Endothelial cell of umbilical vein (primary cell): Measurements from ENCODE around the gene ZNF74. TPM values are rescaled to one million over a fixed set of nuclear protein-coding genes. Genes with fewer than 3 reads are reported as not detected.

Experiments
- BruUV-seq: library from RNA; stranded (reverse); fragments of 400-500 nt; replicated peaks from 2 replicates; lab custom pipeline; 2021; lab: Mats Ljungman, UMichigan
- CTCF ChIA-PET: fragments of 300-600, 350-600 bp; sonication (Branson Sonifier 250); formaldehyde crosslinking; loops from one replicate; lab custom pipeline; 2021; ENCODE audit warnings: antibody characterized with exemption, inconsistent platforms; lab: Charles Lee
- POLR2A ChIA-PET: fragments of 300-600, 350-600 bp; sonication (Branson Sonifier 250); formaldehyde crosslinking; loops from one replicate; lab custom pipeline; 2021; ENCODE audit warnings: antibody characterized with exemption, inconsistent platforms; lab: Charles Lee
- DNase-seq: peaks from one replicate; pipeline ENCODE4 v3.0.0-alpha.2; 2011; ENCODE audit warnings: low read depth, low spot score
- FAIRE-seq: peaks from 2 replicates; lab custom pipeline; 2011; peaks lifted over from hg19 to GRCh38; lab: Jason Lieb, UNC
- H2AFZ ChIP-seq: 2 replicates; pipeline ENCODE4 v1.6.0; 2012; ENCODE audit warnings: low read depth, low read length, control low read depth, inconsistent platforms
- H3K27ac ChIP-seq: 2 replicates; pipeline ENCODE4 v1.5.1; 2011; ENCODE audit warnings: low read depth, mild to moderate bottlenecking, control low read depth, low read length, moderate library complexity; ENCODE audit not compliant: insufficient read depth
- H3K27me3 ChIP-seq, 2 experiments: 2 replicates each; pipeline versions ENCODE4 v1.6.0 to v1.6.1; 2011; ENCODE audit warnings: low read length in 2 of 2, mixed read lengths in 1 of 2; ENCODE audit not compliant: control insufficient read depth in 2 of 2, insufficient read depth in 2 of 2
- H3K36me3 ChIP-seq, 2 experiments: 2 replicates in 1 of 2; 3 replicates in 1 of 2; pipeline ENCODE4 v1.5.1; 2011; ENCODE audit warnings: low read length in 2 of 2, mild to moderate bottlenecking in 1 of 2, moderate library complexity in 1 of 2; ENCODE audit not compliant: control insufficient read depth in 2 of 2, insufficient read depth in 2 of 2; ENCODE audit errors: extremely low read depth in 1 of 2
- H3K4me1 ChIP-seq: 3 replicates; pipeline ENCODE4 v1.5.1; 2011; ENCODE audit warnings: mild to moderate bottlenecking, low read length; ENCODE audit not compliant: control insufficient read depth, insufficient read depth; ENCODE audit errors: extremely low read depth
- H3K4me2 ChIP-seq: 2 replicates; pipeline ENCODE4 v1.6.1; 2011; ENCODE audit warnings: low read length, control low read depth, mixed read lengths; ENCODE audit not compliant: insufficient read depth
- H3K4me3 ChIP-seq, 3 experiments: fragments of 200-600 bp in 1 of 3; sonication (generic), shearing (Covaris generic) in 1 of 3; replicated peaks in 1 of 3; 2 replicates each; pipeline ENCODE4 v1.5.1; 2011 to 2016; ENCODE audit warnings: control low read depth in 3 of 3, low read length in 3 of 3, mild to moderate bottlenecking in 2 of 3, inconsistent platforms in 1 of 3, low read depth in 1 of 3, moderate library complexity in 1 of 3; ENCODE audit not compliant: insufficient read depth in 1 of 3
- H3K79me2 ChIP-seq: 2 replicates; pipeline ENCODE4 v1.6.0; 2012; ENCODE audit warnings: low read length, inconsistent platforms; ENCODE audit not compliant: control insufficient read depth, insufficient read depth
- H3K9ac ChIP-seq: replicated peaks from 2 replicates; pipeline ENCODE3; 2011; ENCODE audit warnings: low read length, control low read depth; ENCODE audit not compliant: insufficient read depth; ENCODE audit errors: extremely low read depth
- H3K9me1 ChIP-seq: replicated peaks from 3 replicates; pipeline ENCODE4 v1.6.0; 2011; ENCODE audit warnings: mild to moderate bottlenecking, low read length; ENCODE audit not compliant: control insufficient read depth, insufficient read depth; ENCODE audit errors: extremely low read depth
- H3K9me3 ChIP-seq: replicated peaks from 2 replicates; pipeline ENCODE4 v1.5.1; 2012; ENCODE audit warnings: low read length, inconsistent platforms; ENCODE audit not compliant: control insufficient read depth, insufficient read depth
- H4K20me1 ChIP-seq: replicated peaks from 2 replicates; pipeline ENCODE3; 2011; ENCODE audit warnings: mild to moderate bottlenecking, low read length; ENCODE audit not compliant: control insufficient read depth, insufficient read depth; ENCODE audit errors: extremely low read depth
- EZH2 ChIP-seq: IDR thresholded peaks from 2 replicates; pipeline ENCODE4 v1.6.1; 2012; ENCODE audit warnings: borderline replicate concordance, low read depth, mild to moderate bottlenecking, moderate library complexity, low read length, inconsistent platforms; ENCODE audit not compliant: severe bottlenecking
- FOS ChIP-seq: IDR thresholded peaks from 2 replicates; pipeline ENCODE4 v1.6.1; 2011; ENCODE audit warnings: mild to moderate bottlenecking, low read length, moderate library complexity, borderline replicate concordance; ENCODE audit not compliant: insufficient read depth
- GATA2 ChIP-seq: IDR thresholded peaks from 2 replicates; pipeline ENCODE4 v1.7.0; 2011; ENCODE audit warnings: low read depth, mild to moderate bottlenecking, moderate library complexity, mixed read lengths, low read length; ENCODE audit not compliant: insufficient read length, insufficient read depth
- JUN ChIP-seq: IDR thresholded peaks from 2 replicates; pipeline ENCODE4 v1.6.1; 2011; ENCODE audit warnings: borderline replicate concordance, low read depth; ENCODE audit not compliant: insufficient read length, insufficient read depth
- MAX ChIP-seq: IDR thresholded peaks from 2 replicates; pipeline ENCODE4 v1.6.1; 2011; ENCODE audit not compliant: insufficient read depth, insufficient read length
- MYC ChIP-seq: IDR thresholded peaks from one replicate; pipeline ENCODE4 v1.6.1; 2011; ENCODE audit warnings: mild to moderate bottlenecking, low read depth, low read length
- POLR2A ChIP-seq: IDR thresholded peaks from 2 replicates; pipeline ENCODE4 v1.6.1; 2012; ENCODE audit warnings: low read depth, mild to moderate bottlenecking, control low read depth, low read length
- POLR2AphosphoS5 ChIP-seq: IDR thresholded peaks from 2 replicates; pipeline ENCODE4 v1.6.1; 2012; ENCODE audit warnings: low read depth, mild to moderate bottlenecking, control low read depth, low read length, moderate library complexity; ENCODE audit not compliant: insufficient read depth
- dilution Hi-C: fragments of 300-500 bp; cut with MboI; formaldehyde crosslinking; loops from one replicate; pipeline ENCODE4 v1.15.0; 2019; ENCODE audit warnings: low sequenced_read_pairs; ENCODE audit not compliant: extremely low pct_ligation_motif_present
- intact Hi-C: fragments of 100-400 bp; cut with micrococcal nuclease; formaldehyde crosslinking; loops from one replicate; pipeline ENCODE4 v1.10.0; 2022
- polyA plus RNA-seq, 4 experiments: library from polyadenylated mRNA; depleted of rRNA in 3 of 4; stranded (reverse) in 3 of 4; unstranded in 1 of 4; fragments of >200 nt; gene quantifications; 2 replicates each; pipeline versions ENCODE4 v1.2.1 to v1.2.3, GENCODE V29; 2011 to 2012; ENCODE audit warnings: missing spikeins in 1 of 4
- total RNA-seq: library from RNA; stranded (reverse); gene quantifications from 2 replicates; pipeline ENCODE4 v1.2.3, GENCODE V29; 2021
- TF ChIP-seq, protein P1 (sequence below), 2 donors: IDR thresholded peaks; 1 replicate in 1 of 2; 2 replicates in 1 of 2; pipeline ENCODE4 v1.5.1; 2011; ENCODE audit warnings: low read length in 2 of 2, mild to moderate bottlenecking in 2 of 2, moderate library complexity in 2 of 2, control low read depth in 1 of 2, inconsistent platforms in 1 of 2, low read depth in 1 of 2; ENCODE audit not compliant: insufficient read depth in 1 of 2; ENCODE audit errors: extremely low read depth in 1 of 2

The ZNF74 gene
- total and polyA plus RNA-seq, 2 donors (not counting 3 experiments of a cell fraction or from before 2014, with no cell fraction given): 8.6 to 13.4 TPM

- ChIA-PET CTCF (no interaction called here), POLR2A (no interaction called here)
- Histone ChIP-seq H3K9ac (no peak overlapping the region), H4K20me1 (no peaks in the 10 kb centered on the region), H2AFZ (no peak overlapping the region), H3K27ac (no peak overlapping the region), H3K79me2 (no peaks in the 10 kb centered on the region), H3K27me3 (peaks cover 5% of the 10 kb centered on the region in 2 experiments), H3K4me1 (no peaks in the 10 kb centered on the region), H3K9me1 (no peaks in the 10 kb centered on the region), H3K36me3 (no peaks in the 10 kb centered on the region), H3K4me2 (no peak overlapping the region), H3K4me3 (no peak overlapping the region), H3K9me3 (no peaks in the 10 kb centered on the region)
- dilution Hi-C loops (no loop called here), intact Hi-C loops (no loop called here)
- DNase-seq (no peak), FAIRE-seq (no peak)
- BruUV-seq: no TSS peak
- TF ChIP-seq EZH2 (no peak), MYC (no peak), JUN (no peak), MAX (no peak), GATA2 (no peak), POLR2AphosphoS5 (no peak), FOS (no peak), POLR2A (no peak)
- TF ChIP-seq, protein P1, sequence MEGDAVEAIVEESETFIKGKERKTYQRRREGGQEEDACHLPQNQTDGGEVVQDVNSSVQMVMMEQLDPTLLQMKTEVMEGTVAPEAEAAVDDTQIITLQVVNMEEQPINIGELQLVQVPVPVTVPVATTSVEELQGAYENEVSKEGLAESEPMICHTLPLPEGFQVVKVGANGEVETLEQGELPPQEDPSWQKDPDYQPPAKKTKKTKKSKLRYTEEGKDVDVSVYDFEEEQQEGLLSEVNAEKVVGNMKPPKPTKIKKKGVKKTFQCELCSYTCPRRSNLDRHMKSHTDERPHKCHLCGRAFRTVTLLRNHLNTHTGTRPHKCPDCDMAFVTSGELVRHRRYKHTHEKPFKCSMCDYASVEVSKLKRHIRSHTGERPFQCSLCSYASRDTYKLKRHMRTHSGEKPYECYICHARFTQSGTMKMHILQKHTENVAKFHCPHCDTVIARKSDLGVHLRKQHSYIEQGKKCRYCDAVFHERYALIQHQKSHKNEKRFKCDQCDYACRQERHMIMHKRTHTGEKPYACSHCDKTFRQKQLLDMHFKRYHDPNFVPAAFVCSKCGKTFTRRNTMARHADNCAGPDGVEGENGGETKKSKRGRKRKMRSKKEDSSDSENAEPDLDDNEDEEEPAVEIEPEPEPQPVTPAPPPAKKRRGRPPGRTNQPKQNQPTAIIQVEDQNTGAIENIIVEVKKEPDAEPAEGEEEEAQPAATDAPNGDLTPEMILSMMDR (IDR thresholded peaks at IDR 0.05; ENCODE audit: extremely low read depth in 1 of 2, insufficient read depth in 1 of 2, low read depth in 1 of 2, low read length in 2 of 2): no peak
Observed at GRCh38 chr22:20413217-20414058, 19.5 kb downstream of the ZNF74 start.
